Thymus (tissue), 11 donors: ENCODE measurements around the gene SPSB3. TPM values are rescaled to one million over a fixed set of nuclear protein-coding genes. Genes with fewer than 3 reads are reported as not detected.

Experiments used
- DNase-seq, 9 donors: peaks; one replicate each; pipeline ENCODE4 v3.0.0-alpha.2; 2013; ENCODE audit warnings: low spot score in 9 of 9, low read depth in 6 of 9, missing footprints in 1 of 9
- H3K27ac ChIP-seq, 2 donors: one replicate each; pipeline ENCODE4 v1.5.1; 2013; ENCODE audit warnings: control low read depth in 1 of 2, low read depth in 1 of 2, low read length in 1 of 2, mild to moderate bottlenecking in 1 of 2, moderate library complexity in 1 of 2
- H3K27me3 ChIP-seq, 2 donors: one replicate each; pipeline ENCODE4 v1.5.1; 2013; ENCODE audit warnings: low read length in 1 of 2; ENCODE audit not compliant: control insufficient read depth in 2 of 2, insufficient read depth in 1 of 2
- H3K36me3 ChIP-seq, 2 donors: one replicate each; pipeline ENCODE4 v1.5.1; 2013; ENCODE audit warnings: low read length in 1 of 2, mild to moderate bottlenecking in 1 of 2, moderate library complexity in 1 of 2; ENCODE audit not compliant: control insufficient read depth in 2 of 2, insufficient read depth in 2 of 2
- H3K4me1 ChIP-seq, 2 donors: one replicate each; pipeline ENCODE4 v1.5.1; 2013; ENCODE audit warnings: low read length in 2 of 2; ENCODE audit not compliant: control insufficient read depth in 2 of 2, insufficient read depth in 2 of 2
- H3K4me3 ChIP-seq, 2 donors: one replicate each; pipeline ENCODE4 v1.5.1; 2013; ENCODE audit warnings: low read length in 2 of 2, control low read depth in 1 of 2, mild to moderate bottlenecking in 1 of 2
- H3K9me3 ChIP-seq, 2 donors: one replicate each; pipeline ENCODE4 v1.5.1; 2013; ENCODE audit warnings: low read length in 1 of 2, mild to moderate bottlenecking in 1 of 2; ENCODE audit not compliant: control insufficient read depth in 2 of 2, insufficient read depth in 1 of 2
- WGBS: extraction: QIAGEN DNeasy Blood & Tissue Kit; methylation state at CpG from one replicate; pipeline ENCODE4 v1.1.7; 2013; 5-methylcytosine and 5-hydroxymethylcytosine counted together
- polyA plus RNA-seq: library from polyadenylated mRNA; stranded (reverse); fragments of 200-250 nt; gene quantifications from one replicate; pipeline ENCODE4 v1.2.3, GENCODE V29; 2013
- total RNA-seq: library from RNA; stranded (reverse); fragments of 120-200 nt; gene quantifications from one replicate; pipeline ENCODE4 v1.2.4, GENCODE V29; 2013
- donor health status: healthy.

Gene SPSB3
- total and polyA plus RNA-seq, 2 donors: 68.1 to 282 TPM

DNA sequence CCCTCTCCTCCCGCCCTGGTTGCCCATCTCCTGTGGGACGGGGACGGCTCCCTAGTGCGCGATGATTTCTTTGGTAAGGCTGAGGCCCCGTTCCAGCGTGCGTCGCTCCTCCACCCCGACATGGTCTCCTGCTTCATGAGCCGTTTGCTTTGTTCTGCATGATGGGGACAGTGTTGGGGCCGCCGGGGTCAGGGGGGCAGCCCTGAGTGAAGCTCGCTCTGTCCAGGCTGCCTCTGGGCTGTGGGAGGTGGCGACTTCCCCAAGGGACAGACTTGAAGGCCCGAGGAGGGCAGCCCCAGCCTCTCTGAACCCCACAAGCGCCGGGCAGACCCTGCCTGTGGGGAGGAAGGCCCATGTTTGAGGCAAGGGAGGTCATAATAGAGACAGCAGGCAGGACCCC is 23.4 kb downstream of the SPSB3 start:
- no peaks in the 10 kb centered on the region for H3K9me3 ChIP-seq
- H3K4me1 ChIP-seq: no peaks in the 10 kb centered on the region
- peaks cover 50 to 71% of the 10 kb centered on the region in 2 donors for H3K36me3 ChIP-seq
- 97% methylated on average over 18 of the region's 18 CpGs for WGBS
- no peaks in the 10 kb centered on the region for H3K27me3 ChIP-seq
- DNase-seq: no peak
- no peak overlapping the region for H3K4me3 ChIP-seq
- no peak overlapping the region for H3K27ac ChIP-seq

DNA sequence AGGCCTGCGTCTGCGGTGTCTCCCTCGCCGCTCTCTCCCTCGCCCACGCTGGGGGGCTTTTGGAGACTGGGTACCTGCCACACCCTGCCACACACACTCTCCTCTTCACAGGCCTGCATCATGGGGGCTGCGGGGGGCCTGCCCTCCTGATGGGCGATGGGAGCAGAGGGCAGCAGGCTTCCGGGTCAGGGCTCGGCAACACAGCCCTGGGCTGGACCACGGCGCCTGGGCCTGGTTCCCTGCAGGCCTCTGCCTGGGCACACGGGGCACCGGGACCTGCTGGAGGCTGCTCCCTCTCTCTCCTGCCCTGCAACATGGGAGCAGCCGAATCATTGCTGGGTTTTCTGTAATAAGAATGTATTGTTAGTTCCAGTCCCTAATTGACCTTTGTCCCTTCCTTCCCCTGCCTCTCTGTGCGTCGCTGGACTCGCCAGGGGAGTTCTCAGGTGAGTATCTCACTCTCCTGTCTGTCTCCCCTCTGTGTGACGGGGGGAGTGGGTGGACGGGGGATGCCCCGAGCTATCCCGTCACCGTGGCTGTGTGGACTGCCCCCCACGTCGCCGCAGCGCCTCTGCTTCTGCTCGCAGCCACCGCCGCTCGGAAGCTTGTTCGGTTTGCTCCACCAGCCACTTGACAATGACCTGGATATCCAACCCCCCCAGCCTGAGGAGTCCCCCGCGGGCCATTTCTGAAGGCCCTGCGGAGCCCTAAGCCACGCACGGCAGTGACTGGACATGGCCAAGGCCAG is 24.5 kb downstream of the SPSB3 start:
- Histone ChIP-seq H3K9me3 (no peaks in the 10 kb centered on the region), H3K4me1 (no peaks in the 10 kb centered on the region), H3K27ac (no peak overlapping the region), H3K4me3 (no peak overlapping the region), H3K36me3 (peaks cover 49 to 67% of the 10 kb centered on the region in 2 donors), H3K27me3 (no peaks in the 10 kb centered on the region)
- DNase-seq: no peak
- 98% methylated on average over 37 of the region's 37 CpGs for WGBS

DNA sequence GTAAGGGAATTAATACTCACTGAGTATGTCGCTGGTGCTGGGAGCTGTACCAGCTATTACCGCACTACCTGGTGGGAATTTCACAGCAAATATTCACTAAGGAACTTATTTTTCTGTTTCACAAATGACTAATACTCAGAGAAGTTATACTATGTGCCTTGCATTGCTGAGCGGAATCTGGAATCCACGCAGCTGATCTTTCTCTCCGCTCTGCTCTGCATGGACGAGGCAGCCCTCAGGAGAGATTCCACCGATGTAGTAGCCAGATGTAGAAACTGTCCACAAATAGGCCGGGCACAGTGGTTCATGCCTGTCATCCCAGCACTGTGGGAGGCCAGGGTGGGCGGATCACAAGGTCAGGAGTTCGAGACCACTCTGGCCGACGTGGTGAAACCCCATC is 28.2 kb downstream of the SPSB3 start:
- no peak for DNase-seq
- peaks cover 53 to 60% of the 10 kb centered on the region in 2 donors for H3K36me3 ChIP-seq
- no peaks in the 10 kb centered on the region for H3K27me3 ChIP-seq
- WGBS: 98% methylated on average over 12 of the region's 12 CpGs
- H3K4me1 ChIP-seq: no peaks in the 10 kb centered on the region
- H3K9me3 ChIP-seq: no peaks in the 10 kb centered on the region
- H3K4me3 ChIP-seq: no peak overlapping the region
- no peak overlapping the region for H3K27ac ChIP-seq

DNA sequence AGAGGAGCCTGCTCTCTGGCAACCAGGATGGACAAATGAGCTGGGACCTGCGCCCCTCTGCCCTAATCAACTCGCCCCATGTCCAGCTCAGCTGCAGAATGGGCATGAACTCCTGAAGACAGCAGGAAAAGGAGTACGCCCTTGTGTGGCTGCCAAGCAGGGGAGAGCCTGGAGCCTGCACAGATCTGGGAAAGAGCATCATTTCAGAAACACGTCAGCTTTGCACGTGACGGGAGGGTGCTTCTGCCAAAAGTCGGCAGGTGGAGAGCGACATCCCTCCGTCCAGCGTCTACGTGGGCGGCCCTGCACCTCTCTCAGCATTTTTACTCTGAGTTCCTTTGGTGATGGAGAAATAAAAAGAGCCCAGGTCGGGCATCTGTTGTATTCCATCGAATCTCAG is 29.5 kb downstream of the SPSB3 start:
- Histone ChIP-seq H3K27me3 (no peaks in the 10 kb centered on the region), H3K27ac (no peak overlapping the region), H3K9me3 (no peaks in the 10 kb centered on the region), H3K4me1 (no peaks in the 10 kb centered on the region), H3K36me3 (peaks cover 58 to 63% of the 10 kb centered on the region in 2 donors), H3K4me3 (no peak overlapping the region)
- 97% methylated on average over 14 of the region's 14 CpGs for WGBS
- no peak for DNase-seq

DNA sequence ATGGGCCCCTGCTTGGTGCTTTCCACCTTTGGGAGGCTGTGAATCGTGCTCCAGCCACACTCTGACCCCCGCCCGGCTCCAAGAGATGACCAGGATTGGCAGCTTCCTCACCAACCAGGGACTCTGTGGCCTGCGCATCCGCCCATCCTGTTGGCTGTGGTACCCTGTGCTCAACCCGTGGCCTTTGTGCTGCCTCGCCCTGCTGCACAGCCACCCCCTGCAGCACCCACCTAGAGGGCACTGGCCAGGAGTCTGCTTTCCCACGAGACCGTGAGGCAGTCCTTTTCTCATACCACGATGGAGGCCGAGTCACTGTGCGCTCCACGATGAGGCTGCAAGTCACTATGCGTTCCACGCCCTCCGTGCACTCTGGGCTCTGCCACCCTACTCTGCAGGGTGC is 30.4 kb downstream of the SPSB3 start:
- H3K9me3 ChIP-seq: no peaks in the 10 kb centered on the region
- no peak overlapping the region for H3K27ac ChIP-seq
- no peak overlapping the region for H3K4me3 ChIP-seq
- no peaks in the 10 kb centered on the region for H3K27me3 ChIP-seq
- H3K36me3 ChIP-seq: peaks cover 64 to 67% of the 10 kb centered on the region in 2 donors
- DNase-seq: no peak
- H3K4me1 ChIP-seq: no peaks in the 10 kb centered on the region
- 98% methylated on average over 16 of the region's 16 CpGs for WGBS

DNA sequence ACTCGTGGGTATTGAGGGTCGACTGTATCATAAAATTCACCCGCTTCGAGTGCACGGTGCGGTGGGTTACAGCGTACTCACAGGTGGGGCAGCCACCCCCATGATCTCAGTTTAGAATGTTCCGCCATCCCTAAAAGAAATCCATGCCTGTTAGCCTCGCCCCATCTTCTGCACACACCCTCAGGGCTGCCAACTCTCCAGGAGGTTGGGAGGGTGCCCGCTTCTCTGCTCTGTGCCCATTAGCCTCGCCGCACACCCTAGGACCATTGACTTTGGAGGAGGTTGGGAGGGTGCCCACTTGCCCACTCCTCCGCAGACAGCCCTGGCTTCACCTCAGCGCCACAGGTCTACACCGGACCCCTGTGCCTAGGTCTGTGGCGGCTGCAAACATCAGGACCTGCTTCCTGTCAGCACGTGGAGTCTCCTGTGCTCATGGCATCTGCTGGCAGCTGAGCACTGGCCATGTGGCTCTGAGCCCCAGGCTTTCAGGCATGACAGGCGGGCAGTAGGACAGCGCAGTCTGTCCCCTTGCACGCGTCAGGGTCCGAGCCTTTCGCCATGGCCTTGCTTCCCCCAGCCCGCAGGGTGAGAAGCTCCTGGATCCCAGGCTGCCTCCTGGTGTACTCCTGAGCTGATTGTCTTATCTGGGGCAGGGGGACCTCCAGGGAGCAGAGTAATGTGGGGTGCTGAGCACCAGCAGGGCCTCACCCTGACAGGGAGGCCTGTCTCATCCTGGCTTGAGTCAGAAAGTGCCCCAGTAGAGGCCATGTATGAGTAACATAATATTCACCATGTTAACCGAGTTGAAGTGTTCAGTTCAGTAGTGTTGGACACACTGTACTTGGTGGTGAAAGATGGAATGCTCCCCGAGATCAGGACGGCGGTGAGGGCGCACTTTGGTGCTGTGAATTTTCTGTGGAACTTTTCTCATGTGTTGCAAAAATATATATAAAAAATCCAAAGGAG is 32.9 kb downstream of the SPSB3 start:
- Histone ChIP-seq H3K27ac (no peak overlapping the region), H3K9me3 (no peaks in the 10 kb centered on the region), H3K4me1 (no peaks in the 10 kb centered on the region), H3K27me3 (no peaks in the 10 kb centered on the region), H3K36me3 (peaks cover 62 to 83% of the 10 kb centered on the region in 2 donors), H3K4me3 (no peak overlapping the region)
- WGBS: 97% methylated on average over 29 of the region's 29 CpGs
- DNase-seq: no peak

DNA sequence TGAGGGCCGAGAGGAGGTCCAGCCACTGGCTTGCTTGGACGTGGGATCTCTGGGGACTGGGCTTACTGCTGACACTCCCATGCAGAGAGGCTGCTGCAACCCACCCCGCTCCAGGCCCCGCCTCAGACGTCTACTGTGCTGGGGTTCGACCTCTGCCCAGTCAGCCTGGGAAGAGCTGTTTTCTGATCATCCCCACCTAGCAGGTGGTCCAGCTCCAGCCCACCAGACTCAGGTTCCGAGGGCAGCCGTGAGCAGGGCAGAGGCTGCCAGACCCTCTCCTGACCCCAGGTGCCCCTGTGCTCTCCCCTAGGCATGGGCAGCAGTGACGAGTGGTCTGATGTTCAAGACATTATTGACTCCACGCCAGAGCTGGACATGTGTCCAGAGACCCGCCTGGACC is 34.4 kb downstream of the SPSB3 start:
- Histone ChIP-seq H3K4me3 (no peak overlapping the region), H3K9me3 (no peaks in the 10 kb centered on the region), H3K27ac (no peak overlapping the region), H3K36me3 (peaks cover 65 to 87% of the 10 kb centered on the region in 2 donors), H3K27me3 (no peaks in the 10 kb centered on the region), H3K4me1 (no peaks in the 10 kb centered on the region)
- 93% methylated on average over 11 of the region's 11 CpGs for WGBS
- DNase-seq: no peak

DNA sequence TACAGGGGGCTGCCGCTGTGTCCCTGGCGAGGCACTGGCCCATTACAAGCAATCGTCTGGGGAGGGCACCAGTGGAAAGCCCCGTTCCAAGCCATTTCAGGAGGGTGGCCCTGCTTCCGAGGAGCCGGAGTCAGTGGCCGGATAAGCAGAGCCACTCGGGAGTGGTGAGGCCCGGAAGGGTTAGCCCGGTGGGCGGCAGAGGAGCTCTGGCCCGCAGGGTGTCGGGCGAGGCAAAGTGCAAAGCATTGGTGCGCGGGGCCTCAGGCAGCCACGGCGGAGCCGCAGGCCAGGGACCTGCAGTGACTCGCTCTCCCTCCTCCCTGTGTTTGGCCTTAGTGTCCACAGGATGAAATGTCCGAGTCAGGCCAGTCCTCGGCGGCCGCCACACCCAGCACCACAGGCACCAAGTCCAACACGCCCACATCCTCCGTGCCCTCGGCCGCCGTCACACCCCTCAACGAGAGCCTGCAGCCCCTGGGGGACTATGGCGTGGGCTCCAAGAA is 35.6 kb downstream of the SPSB3 start:
- no peak for DNase-seq
- Histone ChIP-seq H3K4me3 (no peak overlapping the region), H3K9me3 (no peaks in the 10 kb centered on the region), H3K4me1 (no peaks in the 10 kb centered on the region), H3K27ac (no peak overlapping the region), H3K36me3 (peaks cover 54 to 78% of the 10 kb centered on the region in 2 donors), H3K27me3 (no peaks in the 10 kb centered on the region)
- WGBS: 98% methylated on average over 31 of the region's 31 CpGs
